Esophagus muscularis mucosa (tissue), 4 donors: ENCODE data around the gene NEB. TPM values are rescaled to one million over a fixed set of nuclear protein-coding genes. Genes with fewer than 3 reads are reported as not detected.

ENCODE experiments used
- DNase-seq: peaks from one replicate; pipeline ENCODE4 v3.0.0-alpha.2; 2017; ENCODE audit errors: extremely low spot score
- H3K27ac ChIP-seq, 4 donors: fragments of 200-600 bp; sonication (generic); replicated peaks in 1 of 4; 1 replicate in 3 of 4; 2 replicates in 1 of 4; pipeline ENCODE4 v1.5.1; 2016 to 2019; ENCODE audit warnings: mild to moderate bottlenecking in 1 of 4
- H3K27me3 ChIP-seq, 4 donors: fragments of 200-600 bp; sonication (generic); one replicate each; pipeline versions ENCODE4 v1.5.1 to v1.6.0; 2016 to 2019
- H3K36me3 ChIP-seq, 4 donors: fragments of 200-600 bp; sonication (generic); one replicate each; pipeline ENCODE4 v1.5.1; 2016 to 2019
- H3K4me1 ChIP-seq, 4 donors: fragments of 200-600 bp; sonication (generic); one replicate each; pipeline ENCODE4 v1.5.1; 2016 to 2019
- H3K4me3 ChIP-seq, 4 donors: fragments of 200-600 bp; sonication (generic); 1 replicate in 2 of 4; 2 replicates in 2 of 4; pipeline ENCODE4 v1.5.1; 2016 to 2019; ENCODE audit warnings: mild to moderate bottlenecking in 4 of 4, moderate library complexity in 1 of 4
- H3K9me3 ChIP-seq, 4 donors: fragments of 200-600 bp; sonication (generic); 1 replicate in 3 of 4; 2 replicates in 1 of 4; pipeline ENCODE4 v1.5.1; 2016 to 2019
- CTCF ChIP-seq, 3 experiments: fragments of 200-600 bp in 2 of 3; fragments of 450-650 bp in 1 of 3; sonication (generic) in 2 of 3; IDR thresholded peaks; one replicate each; pipeline ENCODE4 v1.5.1; 2017 to 2019; ENCODE audit warnings: antibody characterized with exemption in 3 of 3, mild to moderate bottlenecking in 2 of 3, moderate library complexity in 1 of 3
- EP300 ChIP-seq: sonication (generic); formaldehyde crosslinking; IDR thresholded peaks from one replicate; pipeline ENCODE4 v1.6.1; 2017; ENCODE audit warnings: antibody characterized with exemption
- POLR2A ChIP-seq: fragments of 450-650 bp; IDR thresholded peaks from one replicate; pipeline ENCODE4 v1.6.1; 2017; ENCODE audit warnings: antibody characterized with exemption, moderate library complexity, mild to moderate bottlenecking, low read depth
- POLR2AphosphoS5 ChIP-seq, 2 donors: sonication (generic); formaldehyde crosslinking; IDR thresholded peaks; one replicate each; pipeline ENCODE4 v1.6.1; 2017; ENCODE audit warnings: antibody characterized with exemption in 2 of 2
- WGBS: methylation state at CpG from one replicate; pipeline ENCODE4 v1.1.5; 2018; 5-methylcytosine and 5-hydroxymethylcytosine counted together
- intact Hi-C: fragments of 100-400 bp; cut with DNase I; formaldehyde crosslinking; loops from one replicate; pipeline ENCODE4 v1.15.1; 2023
- total RNA-seq, 4 donors: library from RNA; depleted of rRNA; stranded (reverse); fragments of >200 nt; gene quantifications; one replicate each; pipeline versions ENCODE4 v1.1.0 to v1.2.1, GENCODE V29; 2016

Gene NEB
- total RNA-seq, 4 donors from 2014 or later, result 0.23 to 0.84 (median 0.54) TPM

DNA sequence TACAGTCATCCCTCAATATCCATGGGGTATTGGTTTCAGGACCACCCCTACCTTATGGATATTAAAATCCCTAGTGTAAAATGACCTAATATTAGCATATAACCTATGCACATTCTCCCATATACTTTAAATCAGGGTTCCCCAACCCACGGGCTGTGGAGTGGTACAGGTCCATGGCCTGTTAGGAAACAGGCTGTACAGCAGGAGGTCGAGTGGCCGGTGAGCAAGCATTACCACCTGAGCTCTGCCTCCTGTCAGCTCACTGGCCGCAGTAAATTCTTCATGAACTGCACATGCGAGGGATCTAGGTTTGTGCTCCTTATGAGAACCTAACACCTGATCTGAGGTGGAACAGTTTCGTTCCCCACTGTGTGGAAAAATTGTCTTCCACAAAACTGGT is 250.7 kb downstream of the NEB start:
- WGBS, result 95% methylated on average over 4 of the region's 6 CpGs
- no peak overlapping the region for H3K27ac ChIP-seq
- no peak overlapping the region for H3K4me3 ChIP-seq
- DNase-seq, result no peak
- TF ChIP-seq POLR2AphosphoS5 (IDR thresholded peaks at IDR 0.05), result no peak
- no peak for TF ChIP-seq POLR2A
- no peak for TF ChIP-seq CTCF (IDR thresholded peaks at IDR 0.05)
- TF ChIP-seq EP300, result no peak
- H3K36me3 ChIP-seq, result peaks cover 0 to 27% (median 16%) of the 10 kb centered on the region in 4 donors
- no peaks in the 10 kb centered on the region for H3K27me3 ChIP-seq
- no peaks in the 10 kb centered on the region for H3K9me3 ChIP-seq
- H3K4me1 ChIP-seq, result no peaks in the 10 kb centered on the region
- intact Hi-C loops, result no loop called here

- no peak for DNase-seq
- intact Hi-C loops, result no loop called here
- Histone ChIP-seq H3K9me3 (no peaks in the 10 kb centered on the region), H3K4me1 (no peaks in the 10 kb centered on the region), H3K36me3 (peaks cover 4 to 37% (median 23%) of the 10 kb centered on the region in 4 donors), H3K4me3 (no peak overlapping the region), H3K27ac (no peak overlapping the region), H3K27me3 (no peaks in the 10 kb centered on the region)
- TF ChIP-seq CTCF (IDR thresholded peaks at IDR 0.05), result no peak
- no peak for TF ChIP-seq EP300
- TF ChIP-seq POLR2AphosphoS5 (IDR thresholded peaks at IDR 0.05), result no peak
- TF ChIP-seq POLR2A, result no peak
- 85% methylated on average over 4 of the region's 4 CpGs for WGBS
These were observed 252.0 kb downstream of the NEB start for GRCh38 chr2:151482171-151482725.

DNA sequence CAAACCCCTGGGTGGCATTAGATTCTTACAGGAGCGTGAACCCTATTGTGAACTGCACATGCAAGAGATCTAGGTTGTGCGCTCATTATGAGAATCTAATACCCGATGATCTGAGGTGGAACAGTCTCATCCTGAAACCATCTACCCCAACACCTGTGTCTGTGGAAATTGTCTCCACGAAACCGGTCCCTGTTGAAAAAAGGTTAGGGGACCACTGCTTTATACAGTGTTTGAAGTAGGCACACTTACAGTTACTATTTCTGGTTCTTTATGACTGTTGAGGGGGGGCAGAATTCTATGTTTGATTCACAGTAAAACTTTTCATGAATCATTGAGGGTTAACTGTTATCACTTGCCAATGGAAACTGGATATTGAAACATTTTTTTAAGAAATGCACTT is 252.5 kb downstream of the NEB start:
- Histone ChIP-seq H3K27ac (no peak overlapping the region), H3K36me3 (peaks cover 7 to 37% (median 24%) of the 10 kb centered on the region in 4 donors), H3K4me3 (no peak overlapping the region), H3K27me3 (no peaks in the 10 kb centered on the region), H3K9me3 (no peaks in the 10 kb centered on the region), H3K4me1 (no peaks in the 10 kb centered on the region)
- 98% methylated on average over 5 of the region's 5 CpGs for WGBS
- no peak for DNase-seq
- intact Hi-C loops, result no loop called here
- no peak for TF ChIP-seq POLR2AphosphoS5 (IDR thresholded peaks at IDR 0.05)
- no peak for TF ChIP-seq CTCF (IDR thresholded peaks at IDR 0.05)
- no peak for TF ChIP-seq EP300
- TF ChIP-seq POLR2A, result no peak

GRCh38 chr2:151478011-151478410 is 256.3 kb downstream of the NEB start:
- H3K27me3 ChIP-seq, result no peaks in the 10 kb centered on the region
- TF ChIP-seq POLR2A, result no peak
- TF ChIP-seq CTCF (IDR thresholded peaks at IDR 0.05), result no peak
- TF ChIP-seq POLR2AphosphoS5 (IDR thresholded peaks at IDR 0.05), result no peak
- no peak for TF ChIP-seq EP300
- H3K9me3 ChIP-seq, result no peaks in the 10 kb centered on the region
- DNase-seq, result no peak
- H3K4me3 ChIP-seq, result no peak overlapping the region
- H3K36me3 ChIP-seq, result peaks cover 4 to 55% (median 32%) of the 10 kb centered on the region in 4 donors
- intact Hi-C loops, result no loop called here
- no peak overlapping the region for H3K27ac ChIP-seq
- no peaks in the 10 kb centered on the region for H3K4me1 ChIP-seq
- 97% methylated on average over 4 of the region's 4 CpGs for WGBS

- Histone ChIP-seq H3K9me3 (no peaks in the 10 kb centered on the region), H3K4me1 (no peaks in the 10 kb centered on the region), H3K4me3 (no peak overlapping the region), H3K36me3 (peaks cover 4 to 61% (median 33%) of the 10 kb centered on the region in 4 donors), H3K27me3 (no peaks in the 10 kb centered on the region), H3K27ac (no peak overlapping the region)
- TF ChIP-seq CTCF (IDR thresholded peaks at IDR 0.05), result no peak
- no peak for DNase-seq
- intact Hi-C loops, result no loop called here
- WGBS, result 92% methylated on average over 1 of the region's 1 CpG
These were observed 258.0 kb downstream of the NEB start for GRCh38 chr2:151476287-151476686.
